ENCODE data around the gene SPAG9. TPM values are rescaled to one million over a fixed set of nuclear protein-coding genes. Genes with fewer than 3 reads are reported as not detected.

The SPAG9 gene
- total RNA-seq, 1 donor from 2014 or later, result 116 TPM

DNA sequence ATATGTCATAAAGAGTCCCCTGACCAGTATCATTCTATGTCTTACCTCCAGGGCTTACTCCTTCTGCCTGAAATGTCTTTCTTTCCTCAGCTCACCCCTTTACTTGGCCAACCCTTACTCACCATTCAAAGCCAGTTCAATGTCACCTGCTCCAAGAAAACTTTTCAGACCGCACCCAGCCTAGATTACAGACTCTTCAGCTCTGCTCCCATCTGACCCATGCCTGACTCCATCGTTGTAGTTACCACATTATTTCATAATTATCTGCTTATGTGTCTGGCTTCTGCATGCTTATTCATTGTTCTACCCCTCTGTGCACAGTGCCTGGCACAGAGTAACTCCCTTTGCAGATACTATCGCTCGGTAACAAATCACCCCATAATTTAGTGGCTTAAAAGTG, 192.0 kb downstream of the SPAG9 start:
- TF ChIP-seq, protein P1, sequence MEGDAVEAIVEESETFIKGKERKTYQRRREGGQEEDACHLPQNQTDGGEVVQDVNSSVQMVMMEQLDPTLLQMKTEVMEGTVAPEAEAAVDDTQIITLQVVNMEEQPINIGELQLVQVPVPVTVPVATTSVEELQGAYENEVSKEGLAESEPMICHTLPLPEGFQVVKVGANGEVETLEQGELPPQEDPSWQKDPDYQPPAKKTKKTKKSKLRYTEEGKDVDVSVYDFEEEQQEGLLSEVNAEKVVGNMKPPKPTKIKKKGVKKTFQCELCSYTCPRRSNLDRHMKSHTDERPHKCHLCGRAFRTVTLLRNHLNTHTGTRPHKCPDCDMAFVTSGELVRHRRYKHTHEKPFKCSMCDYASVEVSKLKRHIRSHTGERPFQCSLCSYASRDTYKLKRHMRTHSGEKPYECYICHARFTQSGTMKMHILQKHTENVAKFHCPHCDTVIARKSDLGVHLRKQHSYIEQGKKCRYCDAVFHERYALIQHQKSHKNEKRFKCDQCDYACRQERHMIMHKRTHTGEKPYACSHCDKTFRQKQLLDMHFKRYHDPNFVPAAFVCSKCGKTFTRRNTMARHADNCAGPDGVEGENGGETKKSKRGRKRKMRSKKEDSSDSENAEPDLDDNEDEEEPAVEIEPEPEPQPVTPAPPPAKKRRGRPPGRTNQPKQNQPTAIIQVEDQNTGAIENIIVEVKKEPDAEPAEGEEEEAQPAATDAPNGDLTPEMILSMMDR (IDR thresholded peaks at IDR 0.05), result no peak
- H3K27ac ChIP-seq, result no peak overlapping the region
- ATAC-seq (no peak), DNase-seq (no peak)
- H3K36me3 ChIP-seq, result no peaks in the 10 kb centered on the region
- intact Hi-C loops (cut with DNase I), result no loop called here
- no peaks in the 10 kb centered on the region for H3K9me3 ChIP-seq
- peaks cover 15% of the 10 kb centered on the region for H3K4me1 ChIP-seq
- no peak overlapping the region for H3K4me3 ChIP-seq
- H3K27me3 ChIP-seq, result no peaks in the 10 kb centered on the region

DNA sequence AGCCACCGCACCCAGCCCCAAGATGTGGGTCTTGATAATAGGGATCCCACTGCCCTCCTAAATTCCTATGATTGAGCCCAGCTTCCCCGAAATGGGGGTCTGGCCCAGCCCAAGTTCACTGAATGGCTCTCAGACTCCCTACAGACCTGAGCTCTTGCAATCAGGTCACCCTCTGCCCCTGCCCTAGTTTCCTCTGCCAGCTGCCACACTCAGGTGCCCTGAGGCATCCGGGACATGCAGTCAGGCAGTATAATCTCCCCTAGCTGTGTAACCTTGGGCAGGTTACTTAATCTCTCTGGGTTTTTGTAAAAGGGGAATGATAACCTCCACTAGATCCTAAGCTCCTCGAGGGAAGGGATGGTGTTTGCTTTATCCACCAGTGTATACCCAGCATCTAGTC, 193.4 kb downstream of the SPAG9 start:
- Histone ChIP-seq H3K36me3 (no peaks in the 10 kb centered on the region), H3K4me3 (no peak overlapping the region), H3K9me3 (no peaks in the 10 kb centered on the region), H3K27me3 (no peaks in the 10 kb centered on the region), H3K4me1 (peaks cover 15% of the 10 kb centered on the region), H3K27ac (no peak overlapping the region)
- intact Hi-C loops (cut with DNase I), result no loop called here
- DNase-seq (no peak), ATAC-seq (no peak)
- TF ChIP-seq, protein P1 (IDR thresholded peaks at IDR 0.05), result no peak

DNA sequence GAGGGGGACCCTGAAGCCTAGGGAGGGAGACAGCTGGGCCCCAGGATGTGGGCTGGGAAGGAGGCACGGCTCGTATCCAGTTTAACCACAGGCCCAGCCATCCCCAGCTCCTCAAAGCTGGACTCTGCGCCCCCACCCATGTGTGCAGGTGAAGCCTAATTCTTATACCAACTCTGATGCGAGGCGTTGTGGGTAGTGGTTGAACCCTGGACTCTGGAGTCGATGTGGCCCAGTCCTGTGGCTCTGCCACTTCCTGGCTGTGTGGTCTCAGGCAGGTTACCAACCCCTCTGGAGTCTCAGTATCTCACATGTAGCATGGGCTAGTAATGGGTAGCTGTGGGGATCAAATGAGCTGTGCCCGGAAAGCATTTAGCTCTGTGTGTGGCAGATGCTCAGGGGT, 194.1 kb downstream of the SPAG9 start:
- TF ChIP-seq, protein P1 (IDR thresholded peaks at IDR 0.05), result no peak
- H3K27ac ChIP-seq, result no peak overlapping the region
- H3K36me3 ChIP-seq, result no peaks in the 10 kb centered on the region
- no peak overlapping the region for H3K4me3 ChIP-seq
- no peak for ATAC-seq
- no peak for DNase-seq
- H3K27me3 ChIP-seq, result no peaks in the 10 kb centered on the region
- peaks cover 10% of the 10 kb centered on the region for H3K4me1 ChIP-seq
- intact Hi-C loops (cut with DNase I), result no loop called here
- H3K9me3 ChIP-seq, result no peaks in the 10 kb centered on the region

DNA sequence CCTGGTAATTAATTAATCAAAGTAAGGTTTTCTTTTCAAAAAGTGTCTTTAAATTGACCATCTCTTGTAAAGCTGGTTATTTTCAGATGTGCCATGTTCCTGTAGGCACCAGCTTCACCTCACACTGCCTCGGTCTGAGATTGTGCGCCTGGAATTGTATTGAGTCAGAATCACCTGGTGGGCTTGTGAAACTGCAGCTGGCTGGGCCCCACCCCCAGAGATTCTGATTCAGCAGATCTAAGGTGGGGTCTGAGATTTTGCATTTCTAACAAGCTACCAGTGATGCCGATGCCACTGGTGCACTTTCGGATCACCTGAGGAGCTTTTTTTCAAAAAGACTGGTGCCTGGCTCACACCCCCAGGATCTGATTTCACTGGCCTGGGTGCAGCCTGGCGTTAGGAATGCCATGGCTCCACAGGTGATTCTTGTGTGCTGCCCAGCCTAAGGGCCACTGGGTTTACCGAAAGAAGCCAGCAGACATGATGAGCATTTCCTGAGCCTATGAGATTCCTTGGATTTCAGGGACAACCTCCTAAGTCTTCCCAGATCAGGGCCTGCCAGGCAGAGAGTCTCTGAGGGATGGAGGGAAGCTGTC, 195.3 kb downstream of the SPAG9 start:
- H3K9me3 ChIP-seq, result no peaks in the 10 kb centered on the region
- DNase-seq (no peak), ATAC-seq (no peak)
- H3K27me3 ChIP-seq, result no peaks in the 10 kb centered on the region
- TF ChIP-seq, protein P1 (IDR thresholded peaks at IDR 0.05), result no peak
- H3K4me1 ChIP-seq, result peaks cover 4% of the 10 kb centered on the region
- no peak overlapping the region for H3K27ac ChIP-seq
- H3K4me3 ChIP-seq, result no peak overlapping the region
- H3K36me3 ChIP-seq, result no peaks in the 10 kb centered on the region
- intact Hi-C loops (cut with DNase I), result no loop called here

DNA sequence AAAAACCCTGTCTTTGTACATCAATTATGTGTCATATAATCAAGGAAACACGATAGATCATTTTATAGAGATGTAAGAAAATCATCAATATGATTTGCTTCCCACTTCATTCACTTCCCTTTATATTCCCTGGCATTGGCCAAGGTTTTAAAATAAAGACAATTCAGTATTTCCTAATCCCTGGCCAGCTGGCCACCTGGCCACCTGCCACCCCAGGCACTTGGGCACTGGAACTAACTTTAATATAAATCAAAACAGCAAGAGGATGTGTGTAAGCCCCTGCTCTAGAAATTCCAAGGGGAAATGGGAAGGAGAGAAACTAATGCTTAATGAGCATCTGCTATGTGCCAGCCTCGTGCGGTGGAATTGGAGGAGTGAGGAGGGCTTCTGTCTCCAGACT, 195.9 kb downstream of the SPAG9 start:
- no peaks in the 10 kb centered on the region for H3K4me1 ChIP-seq
- H3K36me3 ChIP-seq, result no peaks in the 10 kb centered on the region
- ATAC-seq (no peak), DNase-seq (no peak)
- no peak overlapping the region for H3K27ac ChIP-seq
- intact Hi-C loops (cut with DNase I), result no loop called here
- H3K9me3 ChIP-seq, result no peaks in the 10 kb centered on the region
- no peak overlapping the region for H3K4me3 ChIP-seq
- TF ChIP-seq, protein P1 (IDR thresholded peaks at IDR 0.05), result no peak
- no peaks in the 10 kb centered on the region for H3K27me3 ChIP-seq

DNA sequence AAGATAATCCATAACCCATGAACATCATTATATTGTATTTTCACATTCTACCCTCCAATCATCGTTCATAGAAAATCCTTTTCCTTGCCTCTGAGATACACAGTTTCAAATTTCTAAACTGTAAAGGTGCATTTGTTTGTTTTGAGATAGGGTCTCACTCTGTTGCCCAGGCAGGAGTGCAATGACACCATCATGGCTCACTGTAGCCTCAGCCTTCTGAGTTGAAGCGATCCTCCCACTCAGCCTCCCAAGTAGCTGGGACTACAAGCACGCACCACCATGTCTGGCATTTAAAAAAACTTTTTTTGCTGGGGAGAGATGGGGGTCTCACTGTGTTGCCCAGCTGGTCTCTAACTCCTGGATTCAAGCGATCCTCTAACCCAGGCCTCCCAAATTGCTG, 196.4 kb downstream of the SPAG9 start:
- no peak overlapping the region for H3K27ac ChIP-seq
- H3K4me3 ChIP-seq, result no peak overlapping the region
- intact Hi-C loops (cut with DNase I), result no loop called here
- H3K27me3 ChIP-seq, result no peaks in the 10 kb centered on the region
- H3K9me3 ChIP-seq, result no peaks in the 10 kb centered on the region
- H3K36me3 ChIP-seq, result no peaks in the 10 kb centered on the region
- ATAC-seq (no peak), DNase-seq (no peak)
- H3K4me1 ChIP-seq, result no peaks in the 10 kb centered on the region
- TF ChIP-seq, protein P1 (IDR thresholded peaks at IDR 0.05), result no peak

Measured in upper lobe of right lung (tissue), 1 donor.